Dendritic cell treated with granulocyte-macrophage colony-stimulating factor and Interleukin-4, amounts not matched to agents 40 ng/mL and 50 ng/mL, for 4 days (primary cell): Measurements from ENCODE around the gene TSR1.

Experiments used
- H3K27ac Mint-ChIP-seq: one replicate; pipeline ENCODE4 v1.8.0; 2022; ENCODE audit warnings: mild to moderate bottlenecking, mixed read lengths
- H3K27me3 Mint-ChIP-seq: one replicate; pipeline ENCODE4 v1.8.0; 2022; ENCODE audit warnings: mild to moderate bottlenecking, mixed read lengths
- H3K36me3 Mint-ChIP-seq: one replicate; pipeline ENCODE4 v1.8.0; 2022; ENCODE audit warnings: low read depth, mixed read lengths
- H3K4me1 Mint-ChIP-seq: one replicate; pipeline ENCODE4 v1.8.0; 2022; ENCODE audit warnings: low read depth, mixed read lengths
- H3K4me3 Mint-ChIP-seq: one replicate; pipeline ENCODE4 v1.8.0; 2022; ENCODE audit warnings: mild to moderate bottlenecking, moderate library complexity, mixed read lengths
- H3K9me3 Mint-ChIP-seq: one replicate; pipeline ENCODE4 v1.8.0; 2022; ENCODE audit warnings: mixed read lengths
- intact Hi-C: fragments of 100-400 bp; cut with micrococcal nuclease; formaldehyde crosslinking; loops from one replicate; pipeline ENCODE4 v1.15.0; 2022

Gene TSR1

GRCh38 chr17:2299756-2300155, 36.5 kb downstream of the TSR1 start:
- H3K36me3 Mint-ChIP-seq = peaks cover 63% of the 10 kb centered on the region
- no peaks in the 10 kb centered on the region for H3K9me3 Mint-ChIP-seq
- no peaks in the 10 kb centered on the region for H3K27me3 Mint-ChIP-seq
- no peak overlapping the region for H3K27ac Mint-ChIP-seq
- H3K4me1 Mint-ChIP-seq = peaks cover 39% of the 10 kb centered on the region
- intact Hi-C loops = no loop called here
- H3K4me3 Mint-ChIP-seq = no peak overlapping the region

- H3K4me3 Mint-ChIP-seq = no peak overlapping the region
- peaks cover 34% of the 10 kb centered on the region for H3K4me1 Mint-ChIP-seq
- no peaks in the 10 kb centered on the region for H3K9me3 Mint-ChIP-seq
- no peak overlapping the region for H3K27ac Mint-ChIP-seq
- peaks cover 69% of the 10 kb centered on the region for H3K36me3 Mint-ChIP-seq
- intact Hi-C loops = no loop called here
- H3K27me3 Mint-ChIP-seq = no peaks in the 10 kb centered on the region
Measured at GRCh38 chr17:2299136-2299535, 37.1 kb downstream of the TSR1 start.

GRCh38 chr17:2297023-2297422, 39.2 kb downstream of the TSR1 start:
- peaks cover 27% of the 10 kb centered on the region for H3K4me1 Mint-ChIP-seq
- no peak overlapping the region for H3K4me3 Mint-ChIP-seq
- H3K36me3 Mint-ChIP-seq = peaks cover 84% of the 10 kb centered on the region
- no peak overlapping the region for H3K27ac Mint-ChIP-seq
- no peaks in the 10 kb centered on the region for H3K27me3 Mint-ChIP-seq
- H3K9me3 Mint-ChIP-seq = no peaks in the 10 kb centered on the region
- intact Hi-C loops = no loop called here

- H3K4me3 Mint-ChIP-seq = no peak overlapping the region
- peaks cover 97% of the 10 kb centered on the region for H3K36me3 Mint-ChIP-seq
- H3K9me3 Mint-ChIP-seq = no peaks in the 10 kb centered on the region
- H3K27ac Mint-ChIP-seq = no peak overlapping the region
- no peaks in the 10 kb centered on the region for H3K27me3 Mint-ChIP-seq
- intact Hi-C loops = no loop called here
- H3K4me1 Mint-ChIP-seq = peaks cover 19% of the 10 kb centered on the region
Measured at GRCh38 chr17:2295575-2295974, 40.7 kb downstream of the TSR1 start.

GRCh38 chr17:2292100-2292499, 44.2 kb downstream of the TSR1 start:
- H3K27me3 Mint-ChIP-seq = no peaks in the 10 kb centered on the region
- no peak overlapping the region for H3K4me3 Mint-ChIP-seq
- no peaks in the 10 kb centered on the region for H3K9me3 Mint-ChIP-seq
- H3K27ac Mint-ChIP-seq = no peak overlapping the region
- intact Hi-C loops = no loop called here
- peaks cover 97% of the 10 kb centered on the region for H3K36me3 Mint-ChIP-seq
- peaks cover 9% of the 10 kb centered on the region for H3K4me1 Mint-ChIP-seq

DNA sequence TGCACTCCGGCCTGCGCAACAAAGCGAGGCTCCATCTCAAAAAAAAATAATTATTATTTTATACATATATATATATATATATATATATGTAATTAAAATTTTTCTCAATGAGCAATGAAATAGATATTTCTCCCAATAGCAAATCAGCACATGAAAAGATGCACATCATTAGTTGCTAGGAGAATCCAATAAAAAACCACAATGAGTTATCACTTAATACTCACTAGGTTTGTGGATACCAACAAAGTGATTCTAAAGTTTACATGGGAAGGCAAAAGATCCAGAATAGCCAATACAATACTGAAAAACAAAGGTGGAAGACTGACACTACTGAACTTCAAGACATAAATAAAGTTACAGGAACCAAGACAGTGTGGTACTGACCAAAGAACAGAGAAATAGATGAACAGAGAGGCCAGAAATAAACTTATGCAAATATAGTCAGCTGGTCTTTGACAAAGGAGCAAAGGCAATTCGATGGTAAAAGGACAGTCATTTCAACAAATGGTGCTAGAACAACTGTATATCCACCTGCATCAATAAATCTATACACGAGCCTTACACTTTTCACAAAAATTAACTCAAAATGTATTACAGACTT, 46.3 kb downstream of the TSR1 start:
- no peaks in the 10 kb centered on the region for H3K4me1 Mint-ChIP-seq
- H3K36me3 Mint-ChIP-seq = peaks cover 97% of the 10 kb centered on the region
- intact Hi-C loops = no loop called here
- H3K4me3 Mint-ChIP-seq = no peak overlapping the region
- H3K27me3 Mint-ChIP-seq = no peaks in the 10 kb centered on the region
- H3K27ac Mint-ChIP-seq = no peak overlapping the region
- H3K9me3 Mint-ChIP-seq = no peaks in the 10 kb centered on the region

DNA sequence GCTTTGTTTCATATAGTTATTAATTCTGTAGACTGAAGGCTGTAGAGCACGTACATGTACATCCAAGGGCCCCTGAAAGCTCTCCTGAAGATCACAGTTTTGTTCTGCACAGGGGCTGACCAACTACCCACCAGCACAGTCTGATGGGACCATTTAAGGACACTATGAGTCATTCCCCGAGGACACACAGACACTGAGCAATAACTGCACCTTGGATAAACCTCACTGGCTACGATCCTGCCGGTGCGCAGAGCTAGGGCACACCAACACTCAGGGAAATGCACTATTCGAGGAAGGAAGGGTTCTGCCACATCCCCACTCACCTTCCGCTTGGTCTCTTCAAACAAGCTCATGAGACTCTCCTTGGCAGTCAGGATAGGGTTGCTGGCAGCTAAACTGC, 53.0 kb downstream of the TSR1 start:
- Mint-ChIP-seq H3K27ac (no peak overlapping the region), H3K4me1 (peaks cover 5% of the 10 kb centered on the region), H3K27me3 (no peaks in the 10 kb centered on the region), H3K36me3 (peaks cover 90% of the 10 kb centered on the region), H3K9me3 (no peaks in the 10 kb centered on the region), H3K4me3 (no peak overlapping the region)
- intact Hi-C loops = loop anchor here (5.0 kb wide), 1 partner anchor 401 kb away; no protein-coding TSS in a partner anchor

DNA sequence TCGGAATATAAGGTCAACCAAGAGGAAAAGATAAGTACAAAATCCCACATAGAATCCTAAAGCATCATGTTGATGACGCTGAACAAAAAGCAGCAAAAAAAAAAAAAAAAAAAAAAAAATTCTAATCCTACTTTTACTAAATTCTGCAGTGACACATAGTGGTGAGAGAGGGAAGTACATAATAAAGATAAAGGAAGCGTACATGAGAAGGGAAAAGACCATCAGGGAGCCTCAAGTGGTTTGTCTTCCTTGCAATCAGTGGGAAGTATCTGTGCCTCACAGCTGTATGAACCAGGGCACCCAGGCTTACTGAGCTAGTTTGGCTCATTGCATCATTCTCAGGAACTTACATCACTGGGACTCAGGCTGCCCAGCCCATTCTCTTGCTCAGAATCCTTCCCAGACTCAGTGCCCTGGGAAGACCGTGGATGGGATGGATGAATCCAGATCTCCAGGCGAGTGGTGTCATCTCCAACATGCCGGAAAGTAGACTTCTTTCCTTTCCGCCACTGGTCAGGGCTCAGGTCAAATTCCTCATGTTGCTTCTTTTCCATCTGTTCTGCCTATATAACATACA, 53.9 kb downstream of the TSR1 start:
- Mint-ChIP-seq H3K4me3 (no peak overlapping the region), H3K4me1 (peaks cover 5% of the 10 kb centered on the region), H3K36me3 (peaks cover 81% of the 10 kb centered on the region), H3K9me3 (no peaks in the 10 kb centered on the region), H3K27ac (no peak overlapping the region), H3K27me3 (no peaks in the 10 kb centered on the region)
- intact Hi-C loops = loop anchor here (5.0 kb wide), 1 partner anchor 400 kb away; no protein-coding TSS in a partner anchor

DNA sequence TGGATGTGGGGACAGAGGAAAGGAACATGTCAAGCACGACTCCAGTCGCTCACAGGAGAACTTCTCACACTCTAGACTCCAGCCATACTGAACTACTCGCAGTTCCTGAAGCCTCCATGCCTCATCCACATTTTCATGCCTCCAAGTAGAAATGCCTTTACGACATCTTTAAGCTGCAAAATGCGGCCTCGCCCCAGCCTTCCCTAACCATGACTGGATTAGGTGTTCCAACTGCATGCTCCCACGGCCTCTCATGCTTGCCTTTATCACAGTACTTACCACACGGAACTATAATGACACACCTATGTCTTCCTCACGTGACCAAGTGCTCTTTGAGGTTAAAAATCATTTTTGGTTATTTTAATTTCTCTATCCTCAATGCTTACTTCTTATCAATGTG, 56.5 kb downstream of the TSR1 start:
- intact Hi-C loops = loop anchor here (5.0 kb wide), 1 partner anchor 397 kb away; no protein-coding TSS in a partner anchor
- Mint-ChIP-seq H3K27ac (no peak overlapping the region), H3K9me3 (no peaks in the 10 kb centered on the region), H3K36me3 (peaks cover 76% of the 10 kb centered on the region), H3K4me1 (peaks cover 5% of the 10 kb centered on the region), H3K27me3 (no peaks in the 10 kb centered on the region), H3K4me3 (no peak overlapping the region)

DNA sequence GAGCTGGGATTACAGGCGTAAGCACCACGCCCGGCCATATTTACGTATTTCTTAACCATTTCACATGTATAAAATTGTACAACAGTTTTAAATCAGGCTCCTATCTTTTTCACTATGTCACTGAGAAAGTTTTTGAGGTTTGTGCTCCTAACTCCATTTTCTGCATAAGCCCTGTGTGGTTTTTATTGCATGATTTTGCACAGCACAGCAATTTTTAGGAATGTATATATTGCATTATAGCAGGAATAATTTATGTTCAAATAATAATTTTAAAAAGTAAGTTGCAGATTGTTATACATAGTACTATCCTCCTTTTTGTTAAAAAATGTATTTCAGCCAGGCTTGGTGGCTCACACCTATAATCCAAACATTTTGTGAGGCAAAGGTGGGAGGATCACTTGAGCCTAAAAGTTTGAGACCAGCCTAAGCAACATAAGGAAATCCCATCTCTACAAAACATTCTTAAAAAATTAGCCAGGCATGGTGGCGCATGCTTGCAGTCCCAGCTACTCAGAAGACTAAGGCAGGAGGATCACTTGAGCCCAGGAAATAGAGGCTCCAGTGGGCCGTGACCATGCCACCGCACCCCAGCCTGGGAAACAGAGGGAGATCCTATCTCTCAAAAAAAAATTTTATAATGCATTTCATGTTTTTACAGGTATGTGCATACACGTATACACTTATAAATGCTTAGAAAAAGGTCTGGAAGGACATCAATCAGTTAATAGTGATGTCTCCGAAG, 58.7 kb downstream of the TSR1 start:
- Mint-ChIP-seq H3K27ac (no peak overlapping the region), H3K36me3 (peaks cover 82% of the 10 kb centered on the region), H3K27me3 (no peaks in the 10 kb centered on the region), H3K4me1 (no peaks in the 10 kb centered on the region), H3K9me3 (no peaks in the 10 kb centered on the region), H3K4me3 (no peak overlapping the region)
- intact Hi-C loops = no loop called here

DNA sequence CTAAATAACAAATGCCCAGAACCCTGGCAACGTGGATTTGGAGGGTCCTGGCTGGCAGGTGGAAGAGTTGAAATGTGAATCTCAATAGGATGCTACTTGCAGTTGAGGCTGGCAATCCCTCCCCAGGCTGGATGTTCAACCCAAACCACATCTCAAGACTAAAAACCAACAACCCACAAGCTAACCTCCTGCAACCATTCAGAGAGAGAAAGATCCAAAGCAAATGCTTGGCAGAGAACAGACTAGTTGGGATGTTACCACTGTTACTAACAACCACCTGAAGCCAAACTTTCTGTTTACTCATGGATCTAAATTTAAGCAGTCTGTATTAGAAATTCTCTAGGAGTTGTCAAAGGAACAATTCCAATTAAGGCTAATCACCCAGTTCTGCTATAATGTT, 60.5 kb downstream of the TSR1 start:
- Mint-ChIP-seq H3K9me3 (no peaks in the 10 kb centered on the region), H3K36me3 (peaks cover 74% of the 10 kb centered on the region), H3K4me3 (no peak overlapping the region), H3K4me1 (no peaks in the 10 kb centered on the region), H3K27ac (no peak overlapping the region), H3K27me3 (no peaks in the 10 kb centered on the region)
- intact Hi-C loops = no loop called here

DNA sequence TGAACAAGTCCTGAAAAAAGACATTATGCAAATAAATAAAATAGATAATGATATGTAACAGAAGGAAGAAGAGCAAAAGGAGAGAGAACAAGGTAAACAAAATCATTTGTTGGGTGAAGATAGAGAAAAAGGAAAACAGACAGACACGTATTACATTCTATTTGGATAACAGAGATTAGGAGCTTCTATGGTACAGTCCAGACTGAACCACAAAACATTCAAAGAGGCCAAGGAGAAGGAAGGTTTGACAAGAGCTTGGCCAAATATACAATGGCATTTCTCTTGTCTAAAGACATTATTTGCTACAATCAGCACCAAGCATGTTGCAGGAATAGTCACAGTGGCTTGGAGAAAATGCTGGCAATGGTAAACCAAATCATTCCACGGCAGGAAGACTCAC, 61.8 kb downstream of the TSR1 start:
- Mint-ChIP-seq H3K27me3 (no peaks in the 10 kb centered on the region), H3K27ac (no peak overlapping the region), H3K36me3 (peaks cover 74% of the 10 kb centered on the region), H3K4me3 (no peak overlapping the region), H3K4me1 (no peaks in the 10 kb centered on the region), H3K9me3 (no peaks in the 10 kb centered on the region)
- intact Hi-C loops = no loop called here
